Neural cell (in vitro differentiated cells): ENCODE measurements around the gene KCNA2.

Source experiments
- EP300 ChIP-seq: fragments of 450-650 bp; conservative IDR thresholded peaks from 2 replicates; pipeline ENCODE4 v1.6.1; 2014; ENCODE audit warnings: antibody characterized with exemption, mild to moderate bottlenecking, moderate library complexity; ENCODE audit not compliant: poor library complexity, severe bottlenecking
- EZH2 ChIP-seq: fragments of 200-600, 300-800 bp; shearing (Covaris generic), sonication (generic); IDR thresholded peaks from 2 replicates; pipeline ENCODE4 v1.6.1; 2014; ENCODE audit warnings: antibody characterized with exemption, low read length, borderline replicate concordance, mild to moderate bottlenecking; ENCODE audit not compliant: insufficient read depth, poor library complexity, severe bottlenecking
- POLR2AphosphoS5 ChIP-seq: IDR thresholded peaks from 2 replicates; pipeline ENCODE4 v1.6.1; 2012
- SMC3 ChIP-seq: fragments of 450-650 bp; conservative IDR thresholded peaks from 2 replicates; pipeline ENCODE4 v1.6.1; 2014; ENCODE audit warnings: antibody characterized with exemption, mild to moderate bottlenecking, moderate library complexity; ENCODE audit not compliant: poor library complexity
- TAF1 ChIP-seq: IDR thresholded peaks from 2 replicates; pipeline ENCODE4 v1.6.1; 2012; ENCODE audit warnings: low read depth
- TF ChIP-seq, protein P1 (sequence below): fragments of 450-650 bp; IDR thresholded peaks from 2 replicates; pipeline ENCODE4 v1.5.1; 2014; ENCODE audit warnings: antibody characterized with exemption, mild to moderate bottlenecking, moderate library complexity; ENCODE audit not compliant: poor library complexity, severe bottlenecking

DNA sequence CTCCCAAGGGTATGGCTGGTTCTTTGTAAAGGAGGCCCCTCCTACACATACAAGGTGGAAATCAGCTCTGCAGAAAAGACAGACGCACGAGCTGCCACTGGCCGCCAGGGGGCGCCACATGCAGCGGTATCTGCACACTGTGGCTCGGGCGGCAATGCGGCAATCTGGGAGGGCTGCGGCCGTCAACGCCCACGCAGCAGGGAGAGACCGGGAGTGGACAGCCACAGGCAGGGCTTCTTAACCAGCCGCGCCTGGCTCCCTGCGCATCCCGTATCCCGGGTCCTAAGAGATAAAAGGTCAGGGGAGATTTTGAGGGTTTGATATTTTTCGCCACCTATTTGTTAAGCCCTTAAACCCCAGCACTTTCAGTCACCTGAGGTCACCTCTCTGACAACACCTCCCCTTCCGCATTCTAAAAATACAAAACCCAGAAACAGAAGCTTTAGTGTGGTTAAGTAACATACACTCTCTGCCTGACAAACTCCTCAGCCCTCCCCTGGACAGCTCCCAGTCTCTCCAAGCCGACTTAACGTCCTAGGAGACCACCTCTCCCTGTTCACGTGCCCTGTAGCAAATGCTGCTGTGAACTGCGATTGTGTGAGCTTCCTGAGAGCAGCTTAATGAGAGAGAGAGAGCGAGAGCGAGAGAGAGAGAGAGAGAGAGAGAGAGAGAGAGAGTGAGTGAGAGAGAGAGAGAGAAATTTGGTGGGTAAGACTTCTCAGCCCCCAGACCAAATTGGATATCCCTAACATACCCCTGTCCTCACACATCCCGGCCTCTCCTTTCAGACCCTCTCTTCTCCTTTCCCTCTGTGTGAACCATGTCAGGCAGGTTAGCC lies 13.5 kb upstream of the KCNA2 start:
- TF ChIP-seq TAF1 (no peak), SMC3 (peak; percentile 100), POLR2AphosphoS5 (peak; percentile 23), EZH2 (no peak), EP300 (no peak)
- TF ChIP-seq, protein P1, sequence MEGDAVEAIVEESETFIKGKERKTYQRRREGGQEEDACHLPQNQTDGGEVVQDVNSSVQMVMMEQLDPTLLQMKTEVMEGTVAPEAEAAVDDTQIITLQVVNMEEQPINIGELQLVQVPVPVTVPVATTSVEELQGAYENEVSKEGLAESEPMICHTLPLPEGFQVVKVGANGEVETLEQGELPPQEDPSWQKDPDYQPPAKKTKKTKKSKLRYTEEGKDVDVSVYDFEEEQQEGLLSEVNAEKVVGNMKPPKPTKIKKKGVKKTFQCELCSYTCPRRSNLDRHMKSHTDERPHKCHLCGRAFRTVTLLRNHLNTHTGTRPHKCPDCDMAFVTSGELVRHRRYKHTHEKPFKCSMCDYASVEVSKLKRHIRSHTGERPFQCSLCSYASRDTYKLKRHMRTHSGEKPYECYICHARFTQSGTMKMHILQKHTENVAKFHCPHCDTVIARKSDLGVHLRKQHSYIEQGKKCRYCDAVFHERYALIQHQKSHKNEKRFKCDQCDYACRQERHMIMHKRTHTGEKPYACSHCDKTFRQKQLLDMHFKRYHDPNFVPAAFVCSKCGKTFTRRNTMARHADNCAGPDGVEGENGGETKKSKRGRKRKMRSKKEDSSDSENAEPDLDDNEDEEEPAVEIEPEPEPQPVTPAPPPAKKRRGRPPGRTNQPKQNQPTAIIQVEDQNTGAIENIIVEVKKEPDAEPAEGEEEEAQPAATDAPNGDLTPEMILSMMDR = peak; percentile 98
